MCF 10A (cell line): ENCODE measurements around the gene PLCB1. TPM values are rescaled to one million over a fixed set of nuclear protein-coding genes. Genes with fewer than 3 reads are reported as not detected.

Experiments used
- BruUV-seq: library from RNA; stranded (reverse); fragments of 400-500 nt; replicated peaks from 2 replicates; lab custom pipeline; 2021; lab: Mats Ljungman, UMichigan
- CTCF ChIA-PET: fragments of 300-600 bp; sonication (Branson Sonifier 250); formaldehyde crosslinking; extraction: SDS; loops from one replicate; lab custom pipeline; 2021; ENCODE audit warnings: antibody characterized with exemption, inconsistent platforms; lab: Yijun Ruan, JAX
- POLR2A ChIA-PET: fragments of 300-600, 350-650 bp; sonication (Branson Sonifier 250); formaldehyde crosslinking; extraction: SDS; loops from one replicate; lab custom pipeline; 2020; ENCODE audit warnings: antibody characterized with exemption, inconsistent platforms; lab: Yijun Ruan, JAX
- DNase-seq: peaks from one replicate; pipeline ENCODE4 v3.0.0-alpha.2; 2018; ENCODE audit not compliant: unreplicated experiment
- H3K27ac Mint-ChIP-seq: one replicate; pipeline ENCODE4 v1.8.0; 2022; ENCODE audit warnings: mild to moderate bottlenecking, low read depth, mixed read lengths; ENCODE audit not compliant: unreplicated experiment
- H3K27me3 Mint-ChIP-seq: one replicate; pipeline ENCODE4 v1.8.0; 2022; ENCODE audit warnings: mixed read lengths; ENCODE audit not compliant: insufficient read depth, unreplicated experiment
- H3K36me3 Mint-ChIP-seq: one replicate; pipeline ENCODE4 v1.8.0; 2022; ENCODE audit warnings: mild to moderate bottlenecking, moderate library complexity, mixed read lengths; ENCODE audit not compliant: insufficient read depth, unreplicated experiment
- H3K4me1 Mint-ChIP-seq: one replicate; pipeline ENCODE4 v1.8.0; 2022; ENCODE audit warnings: mixed read lengths; ENCODE audit not compliant: insufficient read depth, unreplicated experiment
- H3K4me3 Mint-ChIP-seq: one replicate; pipeline ENCODE4 v1.8.0; 2022; ENCODE audit warnings: mild to moderate bottlenecking, moderate library complexity, mixed read lengths; ENCODE audit not compliant: unreplicated experiment
- H3K9me3 Mint-ChIP-seq: one replicate; pipeline ENCODE4 v1.8.0; 2022; ENCODE audit warnings: mixed read lengths; ENCODE audit not compliant: unreplicated experiment
- CTCF ChIP-seq: fragments of 200-600 bp; IDR thresholded peaks from one replicate; pipeline ENCODE4 v1.8.0; 2022; ENCODE audit warnings: antibody characterized with exemption, mild to moderate bottlenecking; ENCODE audit not compliant: unreplicated experiment
- intact Hi-C: fragments of 100-400 bp; cut with micrococcal nuclease; formaldehyde crosslinking; loops from 2 replicates; pipeline ENCODE4 v1.14.1; 2022
- total RNA-seq: library from RNA; stranded (reverse); gene quantifications from 2 replicates; pipeline ENCODE4 v1.2.3, GENCODE V29; 2022

Gene PLCB1
- total RNA-seq, 1 experiment from 2014 or later = 5.9 TPM

- ChIA-PET CTCF (interaction anchor here (0.5 to 2.6 kb wide), 12 partner anchors 11 to 1166 kb away, joined by 3 to 20 read pairs (median 3); no protein-coding TSS in a partner anchor), POLR2A (interaction anchor here (1.0 kb wide), 1 partner anchor 323 kb away, joined by 3 read pairs; no protein-coding TSS in a partner anchor)
- no peak for TF ChIP-seq CTCF
- intact Hi-C loops = no loop called here
- Mint-ChIP-seq H3K4me3 (no peak overlapping the region), H3K27ac (no peak overlapping the region), H3K27me3 (no peaks in the 10 kb centered on the region), H3K4me1 (no peaks in the 10 kb centered on the region), H3K9me3 (no peaks in the 10 kb centered on the region), H3K36me3 (no peaks in the 10 kb centered on the region)
- BruUV-seq = no TSS peak
- DNase-seq = no peak
These were observed 603.6 kb downstream of the PLCB1 start for GRCh38 chr20:8735674-8736073.

GRCh38 chr20:8740265-8740664 lies 608.2 kb downstream of the PLCB1 start:
- no TSS peak for BruUV-seq
- no peaks in the 10 kb centered on the region for H3K27me3 Mint-ChIP-seq
- ChIA-PET POLR2A (no interaction called here), CTCF (interaction anchor here (0.8 to 1.2 kb wide), 2 partner anchors 17 to 566 kb away, joined by 4 read pairs; no protein-coding TSS in a partner anchor)
- no peak overlapping the region for H3K4me3 Mint-ChIP-seq
- H3K36me3 Mint-ChIP-seq = no peaks in the 10 kb centered on the region
- peaks cover 8% of the 10 kb centered on the region for H3K9me3 Mint-ChIP-seq
- no peak for DNase-seq
- no peak for TF ChIP-seq CTCF
- intact Hi-C loops = no loop called here
- no peaks in the 10 kb centered on the region for H3K4me1 Mint-ChIP-seq
- no peak overlapping the region for H3K27ac Mint-ChIP-seq

- ChIA-PET CTCF (interaction anchor here (0.6 to 1.3 kb wide), 7 partner anchors 9 to 1782 kb away, joined by 3 to 5 read pairs (median 3); no protein-coding TSS in a partner anchor), POLR2A (interaction anchor here (1.2 kb wide), 1 partner anchor 10 kb away, joined by 3 read pairs; no protein-coding TSS in a partner anchor)
- H3K9me3 Mint-ChIP-seq = peaks cover 8% of the 10 kb centered on the region
These were observed 612.3 kb downstream of the PLCB1 start for GRCh38 chr20:8744228-8744844.

More at GRCh38 chr20:8744228-8744844, 612.3 kb downstream of the PLCB1 start:
- Mint-ChIP-seq H3K36me3 (no peaks in the 10 kb centered on the region), H3K4me1 (no peaks in the 10 kb centered on the region), H3K4me3 (no peak overlapping the region), H3K27me3 (no peaks in the 10 kb centered on the region), H3K27ac (no peak overlapping the region)
- no TSS peak for BruUV-seq
- intact Hi-C loops = no loop called here
- DNase-seq = peak; percentile 33
- no peak for TF ChIP-seq CTCF
